Measurements from ENCODE around the gene NBAS. TPM values are rescaled to one million over a fixed set of nuclear protein-coding genes. Genes with fewer than 3 reads are reported as not detected.
A peak's percentile ranks its signal among the peaks of the same experiment; 100 is the strongest.

The NBAS gene
- total and polyA plus RNA-seq, 2 of the 13 experiments (the other 11 are each of a cell fraction or from before 2014, with no cell fraction given), result 33.6 to 58.7 TPM

DNA sequence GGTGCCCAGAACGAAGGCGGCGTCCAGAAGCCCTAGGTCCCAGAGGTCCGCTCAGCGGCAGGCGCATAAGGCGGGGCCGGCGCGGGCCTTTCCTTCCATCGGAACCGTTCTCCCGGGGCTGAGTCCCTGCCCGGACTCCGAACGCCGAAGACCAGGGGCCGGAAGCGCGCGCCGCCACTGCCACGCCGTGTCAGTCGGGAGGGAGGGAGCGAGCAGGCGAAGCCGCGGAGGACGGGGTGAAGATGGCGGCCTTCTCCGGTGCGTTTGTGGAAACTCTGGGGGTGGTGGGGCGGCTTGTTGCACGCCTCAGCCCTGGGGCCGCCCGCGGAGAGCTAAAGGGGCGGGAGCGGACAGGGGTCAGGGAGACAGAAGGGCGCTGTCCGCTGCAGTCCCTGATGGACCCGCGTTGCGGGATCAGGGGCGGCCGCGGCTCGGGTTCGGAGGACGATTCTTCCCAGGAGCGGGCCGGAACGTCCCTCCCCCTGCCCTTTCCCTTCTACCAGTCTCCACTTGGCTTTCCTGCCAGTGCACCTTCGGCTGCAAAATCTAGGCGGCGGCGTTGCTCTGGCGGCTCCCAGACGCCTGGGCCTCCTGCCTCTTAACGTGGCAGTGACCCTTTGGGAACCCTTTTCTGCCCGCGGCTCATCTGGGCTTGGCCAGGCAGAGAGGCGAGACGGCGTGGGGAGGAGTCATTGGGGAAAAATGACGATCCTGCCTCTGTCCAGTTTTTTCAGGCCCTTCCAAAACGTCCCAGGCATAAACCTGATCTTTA, 30.7 kb upstream of the NBAS start, which contains the start of gene DDX1 (continued):
- TF ChIP-seq, protein P1, sequence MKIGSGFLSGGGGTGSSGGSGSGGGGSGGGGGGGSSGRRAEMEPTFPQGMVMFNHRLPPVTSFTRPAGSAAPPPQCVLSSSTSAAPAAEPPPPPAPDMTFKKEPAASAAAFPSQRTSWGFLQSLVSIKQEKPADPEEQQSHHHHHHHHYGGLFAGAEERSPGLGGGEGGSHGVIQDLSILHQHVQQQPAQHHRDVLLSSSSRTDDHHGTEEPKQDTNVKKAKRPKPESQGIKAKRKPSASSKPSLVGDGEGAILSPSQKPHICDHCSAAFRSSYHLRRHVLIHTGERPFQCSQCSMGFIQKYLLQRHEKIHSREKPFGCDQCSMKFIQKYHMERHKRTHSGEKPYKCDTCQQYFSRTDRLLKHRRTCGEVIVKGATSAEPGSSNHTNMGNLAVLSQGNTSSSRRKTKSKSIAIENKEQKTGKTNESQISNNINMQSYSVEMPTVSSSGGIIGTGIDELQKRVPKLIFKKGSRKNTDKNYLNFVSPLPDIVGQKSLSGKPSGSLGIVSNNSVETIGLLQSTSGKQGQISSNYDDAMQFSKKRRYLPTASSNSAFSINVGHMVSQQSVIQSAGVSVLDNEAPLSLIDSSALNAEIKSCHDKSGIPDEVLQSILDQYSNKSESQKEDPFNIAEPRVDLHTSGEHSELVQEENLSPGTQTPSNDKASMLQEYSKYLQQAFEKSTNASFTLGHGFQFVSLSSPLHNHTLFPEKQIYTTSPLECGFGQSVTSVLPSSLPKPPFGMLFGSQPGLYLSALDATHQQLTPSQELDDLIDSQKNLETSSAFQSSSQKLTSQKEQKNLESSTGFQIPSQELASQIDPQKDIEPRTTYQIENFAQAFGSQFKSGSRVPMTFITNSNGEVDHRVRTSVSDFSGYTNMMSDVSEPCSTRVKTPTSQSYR (CRISPR knock-in tag; IDR thresholded peaks at IDR 0.05; ENCODE audit: borderline replicate concordance), result peak; percentile 72; the same call in 1 of the 2 replicates
- TF ChIP-seq NFE2 (CRISPR knock-in tag; IDR thresholded peaks at IDR 0.05) (no peak), ZNF382 (CRISPR knock-in tag; IDR thresholded peaks at IDR 0.05; ENCODE audit: borderline replicate concordance) (no peak), ZIK1 (CRISPR knock-in tag; IDR thresholded peaks at IDR 0.05; ENCODE audit: borderline replicate concordance, low read depth) (peak; percentile 99), NR3C1 (CRISPR knock-in tag; IDR thresholded peaks at IDR 0.05) (0 out of 2 replicates have a peak, but pooled peaks have one; percentile 6), REL (CRISPR knock-in tag; conservative IDR thresholded peaks at IDR 0.05) (peak; percentile 96), ZNF24 (IDR thresholded peaks at IDR 0.05) (peak; percentile 83), ZNF768 (CRISPR knock-in tag; IDR thresholded peaks at IDR 0.05) (peak; percentile 91)
- TF ChIP-seq, protein P2, sequence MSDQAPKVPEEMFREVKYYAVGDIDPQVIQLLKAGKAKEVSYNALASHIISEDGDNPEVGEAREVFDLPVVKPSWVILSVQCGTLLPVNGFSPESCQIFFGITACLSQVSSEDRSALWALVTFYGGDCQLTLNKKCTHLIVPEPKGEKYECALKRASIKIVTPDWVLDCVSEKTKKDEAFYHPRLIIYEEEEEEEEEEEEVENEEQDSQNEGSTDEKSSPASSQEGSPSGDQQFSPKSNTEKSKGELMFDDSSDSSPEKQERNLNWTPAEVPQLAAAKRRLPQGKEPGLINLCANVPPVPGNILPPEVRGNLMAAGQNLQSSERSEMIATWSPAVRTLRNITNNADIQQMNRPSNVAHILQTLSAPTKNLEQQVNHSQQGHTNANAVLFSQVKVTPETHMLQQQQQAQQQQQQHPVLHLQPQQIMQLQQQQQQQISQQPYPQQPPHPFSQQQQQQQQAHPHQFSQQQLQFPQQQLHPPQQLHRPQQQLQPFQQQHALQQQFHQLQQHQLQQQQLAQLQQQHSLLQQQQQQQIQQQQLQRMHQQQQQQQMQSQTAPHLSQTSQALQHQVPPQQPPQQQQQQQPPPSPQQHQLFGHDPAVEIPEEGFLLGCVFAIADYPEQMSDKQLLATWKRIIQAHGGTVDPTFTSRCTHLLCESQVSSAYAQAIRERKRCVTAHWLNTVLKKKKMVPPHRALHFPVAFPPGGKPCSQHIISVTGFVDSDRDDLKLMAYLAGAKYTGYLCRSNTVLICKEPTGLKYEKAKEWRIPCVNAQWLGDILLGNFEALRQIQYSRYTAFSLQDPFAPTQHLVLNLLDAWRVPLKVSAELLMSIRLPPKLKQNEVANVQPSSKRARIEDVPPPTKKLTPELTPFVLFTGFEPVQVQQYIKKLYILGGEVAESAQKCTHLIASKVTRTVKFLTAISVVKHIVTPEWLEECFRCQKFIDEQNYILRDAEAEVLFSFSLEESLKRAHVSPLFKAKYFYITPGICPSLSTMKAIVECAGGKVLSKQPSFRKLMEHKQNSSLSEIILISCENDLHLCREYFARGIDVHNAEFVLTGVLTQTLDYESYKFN (CRISPR knock-in tag; conservative IDR thresholded peaks at IDR 0.05), result peak; percentile 77
- TF ChIP-seq, protein P3, sequence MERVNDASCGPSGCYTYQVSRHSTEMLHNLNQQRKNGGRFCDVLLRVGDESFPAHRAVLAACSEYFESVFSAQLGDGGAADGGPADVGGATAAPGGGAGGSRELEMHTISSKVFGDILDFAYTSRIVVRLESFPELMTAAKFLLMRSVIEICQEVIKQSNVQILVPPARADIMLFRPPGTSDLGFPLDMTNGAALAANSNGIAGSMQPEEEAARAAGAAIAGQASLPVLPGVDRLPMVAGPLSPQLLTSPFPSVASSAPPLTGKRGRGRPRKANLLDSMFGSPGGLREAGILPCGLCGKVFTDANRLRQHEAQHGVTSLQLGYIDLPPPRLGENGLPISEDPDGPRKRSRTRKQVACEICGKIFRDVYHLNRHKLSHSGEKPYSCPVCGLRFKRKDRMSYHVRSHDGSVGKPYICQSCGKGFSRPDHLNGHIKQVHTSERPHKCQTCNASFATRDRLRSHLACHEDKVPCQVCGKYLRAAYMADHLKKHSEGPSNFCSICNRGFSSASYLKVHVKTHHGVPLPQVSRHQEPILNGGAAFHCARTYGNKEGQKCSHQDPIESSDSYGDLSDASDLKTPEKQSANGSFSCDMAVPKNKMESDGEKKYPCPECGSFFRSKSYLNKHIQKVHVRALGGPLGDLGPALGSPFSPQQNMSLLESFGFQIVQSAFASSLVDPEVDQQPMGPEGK (CRISPR knock-in tag; IDR thresholded peaks at IDR 0.05), result peak; percentile 87
- TF ChIP-seq, protein P4, sequence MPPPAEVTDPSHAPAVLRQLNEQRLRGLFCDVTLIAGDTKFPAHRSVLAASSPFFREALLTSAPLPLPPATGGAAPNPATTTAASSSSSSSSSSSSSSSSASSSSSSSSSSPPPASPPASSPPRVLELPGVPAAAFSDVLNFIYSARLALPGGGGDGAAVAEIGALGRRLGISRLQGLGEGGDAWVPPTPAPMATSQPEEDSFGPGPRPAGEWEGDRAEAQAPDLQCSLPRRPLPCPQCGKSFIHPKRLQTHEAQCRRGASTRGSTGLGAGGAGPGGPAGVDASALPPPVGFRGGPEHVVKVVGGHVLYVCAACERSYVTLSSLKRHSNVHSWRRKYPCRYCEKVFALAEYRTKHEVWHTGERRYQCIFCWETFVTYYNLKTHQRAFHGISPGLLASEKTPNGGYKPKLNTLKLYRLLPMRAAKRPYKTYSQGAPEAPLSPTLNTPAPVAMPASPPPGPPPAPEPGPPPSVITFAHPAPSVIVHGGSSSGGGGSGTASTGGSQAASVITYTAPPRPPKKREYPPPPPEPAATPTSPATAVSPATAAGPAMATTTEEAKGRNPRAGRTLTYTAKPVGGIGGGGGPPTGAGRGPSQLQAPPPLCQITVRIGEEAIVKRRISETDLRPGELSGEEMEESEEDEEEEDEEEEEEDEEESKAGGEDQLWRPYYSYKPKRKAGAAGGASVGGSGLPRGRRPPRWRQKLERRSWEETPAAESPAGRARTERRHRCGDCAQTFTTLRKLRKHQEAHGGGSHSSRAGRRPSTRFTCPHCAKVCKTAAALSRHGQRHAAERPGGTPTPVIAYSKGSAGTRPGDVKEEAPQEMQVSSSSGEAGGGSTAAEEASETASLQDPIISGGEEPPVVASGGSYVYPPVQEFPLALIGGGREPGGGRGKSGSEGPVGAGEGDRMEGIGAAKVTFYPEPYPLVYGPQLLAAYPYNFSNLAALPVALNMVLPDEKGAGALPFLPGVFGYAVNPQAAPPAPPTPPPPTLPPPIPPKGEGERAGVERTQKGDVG (CRISPR knock-in tag; IDR thresholded peaks at IDR 0.05; ENCODE audit: borderline replicate concordance), result peak; percentile 94
- TF ChIP-seq, protein P5, sequence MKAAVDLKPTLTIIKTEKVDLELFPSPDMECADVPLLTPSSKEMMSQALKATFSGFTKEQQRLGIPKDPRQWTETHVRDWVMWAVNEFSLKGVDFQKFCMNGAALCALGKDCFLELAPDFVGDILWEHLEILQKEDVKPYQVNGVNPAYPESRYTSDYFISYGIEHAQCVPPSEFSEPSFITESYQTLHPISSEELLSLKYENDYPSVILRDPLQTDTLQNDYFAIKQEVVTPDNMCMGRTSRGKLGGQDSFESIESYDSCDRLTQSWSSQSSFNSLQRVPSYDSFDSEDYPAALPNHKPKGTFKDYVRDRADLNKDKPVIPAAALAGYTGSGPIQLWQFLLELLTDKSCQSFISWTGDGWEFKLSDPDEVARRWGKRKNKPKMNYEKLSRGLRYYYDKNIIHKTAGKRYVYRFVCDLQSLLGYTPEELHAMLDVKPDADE (CRISPR knock-in tag; IDR thresholded peaks at IDR 0.05), result peak; percentile 98
- TF ChIP-seq, protein P6, sequence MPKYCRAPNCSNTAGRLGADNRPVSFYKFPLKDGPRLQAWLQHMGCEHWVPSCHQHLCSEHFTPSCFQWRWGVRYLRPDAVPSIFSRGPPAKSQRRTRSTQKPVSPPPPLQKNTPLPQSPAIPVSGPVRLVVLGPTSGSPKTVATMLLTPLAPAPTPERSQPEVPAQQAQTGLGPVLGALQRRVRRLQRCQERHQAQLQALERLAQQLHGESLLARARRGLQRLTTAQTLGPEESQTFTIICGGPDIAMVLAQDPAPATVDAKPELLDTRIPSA (CRISPR knock-in tag; IDR thresholded peaks at IDR 0.05; ENCODE audit: borderline replicate concordance), result peak; percentile 63; the same call in 1 of the 2 replicates

Measured in HepG2 (cell line).